ENCODE results near the gene BAG1. TPM values are rescaled to one million over a fixed set of nuclear protein-coding genes. Genes with fewer than 3 reads are reported as not detected.

The BAG1 gene
- total RNA-seq, 1 experiment from 2014 or later = 52.7 TPM

DNA sequence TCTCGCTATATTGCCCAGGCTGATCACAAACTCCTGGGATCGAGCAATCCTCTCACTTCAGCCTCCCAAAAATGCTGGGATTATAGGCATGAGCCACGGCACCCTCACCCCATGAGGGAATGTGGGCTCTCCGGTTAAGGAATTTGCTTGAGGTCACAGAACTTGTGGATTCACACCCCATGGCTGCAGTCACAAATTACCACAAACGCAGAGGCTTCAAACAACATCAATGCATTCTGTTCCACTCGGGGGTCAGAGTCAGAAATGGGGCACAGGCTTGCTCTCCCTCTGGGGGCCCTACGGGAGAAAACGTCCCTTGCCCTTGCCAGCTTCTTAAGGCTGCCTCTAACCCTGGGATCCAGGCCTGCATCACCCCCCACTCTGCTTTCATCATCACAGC is 36.8 kb downstream of the BAG1 start:
- intact Hi-C loops (cut with micrococcal nuclease; ENCODE audit: unreplicated experiment) = loop anchor here (10.0 kb wide), 1 partner anchor 643 kb away; no protein-coding TSS in a partner anchor
- no peak for TF ChIP-seq EZH2 (IDR thresholded peaks at IDR 0.05; ENCODE audit: borderline replicate concordance, low read depth, low read length, poor library complexity, severe bottlenecking)
- TF ChIP-seq, protein P1, sequence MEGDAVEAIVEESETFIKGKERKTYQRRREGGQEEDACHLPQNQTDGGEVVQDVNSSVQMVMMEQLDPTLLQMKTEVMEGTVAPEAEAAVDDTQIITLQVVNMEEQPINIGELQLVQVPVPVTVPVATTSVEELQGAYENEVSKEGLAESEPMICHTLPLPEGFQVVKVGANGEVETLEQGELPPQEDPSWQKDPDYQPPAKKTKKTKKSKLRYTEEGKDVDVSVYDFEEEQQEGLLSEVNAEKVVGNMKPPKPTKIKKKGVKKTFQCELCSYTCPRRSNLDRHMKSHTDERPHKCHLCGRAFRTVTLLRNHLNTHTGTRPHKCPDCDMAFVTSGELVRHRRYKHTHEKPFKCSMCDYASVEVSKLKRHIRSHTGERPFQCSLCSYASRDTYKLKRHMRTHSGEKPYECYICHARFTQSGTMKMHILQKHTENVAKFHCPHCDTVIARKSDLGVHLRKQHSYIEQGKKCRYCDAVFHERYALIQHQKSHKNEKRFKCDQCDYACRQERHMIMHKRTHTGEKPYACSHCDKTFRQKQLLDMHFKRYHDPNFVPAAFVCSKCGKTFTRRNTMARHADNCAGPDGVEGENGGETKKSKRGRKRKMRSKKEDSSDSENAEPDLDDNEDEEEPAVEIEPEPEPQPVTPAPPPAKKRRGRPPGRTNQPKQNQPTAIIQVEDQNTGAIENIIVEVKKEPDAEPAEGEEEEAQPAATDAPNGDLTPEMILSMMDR (conservative IDR thresholded peaks at IDR 0.05; ENCODE audit: low read depth, low read length) = no peak
- DNase-seq (ENCODE audit: low spot score) = no peak
- CTCF ChIA-PET = no interaction called here
- Histone ChIP-seq H3K27me3 (replicated peaks; ENCODE audit: insufficient read depth, low read depth, low read length, poor library complexity) (no peaks in the 10 kb centered on the region), H3K9me3 (ENCODE audit: low read depth, low read length, poor library complexity, severe bottlenecking) (no peaks in the 10 kb centered on the region), H3K27ac (ENCODE audit: low read depth, low read length, poor library complexity, severe bottlenecking) (no peak overlapping the region), H3K36me3 (ENCODE audit: insufficient read depth, low read length, poor library complexity, severe bottlenecking) (no peaks in the 10 kb centered on the region), H3K4me1 (ENCODE audit: insufficient read depth, low read length, poor library complexity, severe bottlenecking) (peaks cover 10% of the 10 kb centered on the region), H3K4me3 (ENCODE audit: low read depth, low read length, poor library complexity, severe bottlenecking) (no peak overlapping the region)
- POLR2A ChIA-PET (ENCODE audit: low non-redundant PET) = no interaction called here
- BruUV-seq (replicated peaks) = no TSS peak

DNA sequence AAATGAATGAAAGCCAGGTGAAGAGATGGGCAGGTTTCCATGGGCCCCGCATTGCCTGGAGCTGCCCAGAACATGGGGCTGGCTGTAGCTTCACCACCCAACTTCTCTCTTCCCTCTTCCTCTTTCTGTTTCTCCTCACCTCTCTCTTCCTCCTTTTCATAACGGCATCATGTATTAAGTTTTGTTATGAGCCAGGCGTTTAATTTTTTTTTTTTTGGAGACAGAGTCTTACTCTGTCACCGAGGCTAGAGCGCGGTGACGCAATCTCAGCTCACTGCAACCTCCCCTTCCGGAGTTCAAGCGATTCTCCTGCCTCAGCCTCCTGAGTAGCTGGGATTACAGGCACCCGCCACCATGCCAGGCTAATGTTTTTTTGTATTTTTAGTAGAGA is 37.5 kb downstream of the BAG1 start:
- H3K4me1 ChIP-seq (ENCODE audit: insufficient read depth, low read length, poor library complexity, severe bottlenecking) = peaks cover 10% of the 10 kb centered on the region
- H3K27me3 ChIP-seq (replicated peaks; ENCODE audit: insufficient read depth, low read depth, low read length, poor library complexity) = no peaks in the 10 kb centered on the region
- no peak for DNase-seq (ENCODE audit: low spot score)
- TF ChIP-seq, protein P1 (conservative IDR thresholded peaks at IDR 0.05; ENCODE audit: low read depth, low read length) = no peak
- no peak for TF ChIP-seq EZH2 (IDR thresholded peaks at IDR 0.05; ENCODE audit: borderline replicate concordance, low read depth, low read length, poor library complexity, severe bottlenecking)
- no TSS peak for BruUV-seq (replicated peaks)
- H3K27ac ChIP-seq (ENCODE audit: low read depth, low read length, poor library complexity, severe bottlenecking) = no peak overlapping the region
- H3K9me3 ChIP-seq (ENCODE audit: low read depth, low read length, poor library complexity, severe bottlenecking) = no peaks in the 10 kb centered on the region
- intact Hi-C loops (cut with micrococcal nuclease; ENCODE audit: unreplicated experiment) = loop anchor here (10.0 kb wide), 1 partner anchor 642 kb away; no protein-coding TSS in a partner anchor
- POLR2A ChIA-PET (ENCODE audit: low non-redundant PET) = no interaction called here
- H3K4me3 ChIP-seq (ENCODE audit: low read depth, low read length, poor library complexity, severe bottlenecking) = no peak overlapping the region
- no peaks in the 10 kb centered on the region for H3K36me3 ChIP-seq (ENCODE audit: insufficient read depth, low read length, poor library complexity, severe bottlenecking)
- CTCF ChIA-PET = interaction anchor here (0.6 to 1.1 kb wide), 2 partner anchors 75 to 145 kb away, joined by 4 to 5 read pairs; no protein-coding TSS in a partner anchor

DNA sequence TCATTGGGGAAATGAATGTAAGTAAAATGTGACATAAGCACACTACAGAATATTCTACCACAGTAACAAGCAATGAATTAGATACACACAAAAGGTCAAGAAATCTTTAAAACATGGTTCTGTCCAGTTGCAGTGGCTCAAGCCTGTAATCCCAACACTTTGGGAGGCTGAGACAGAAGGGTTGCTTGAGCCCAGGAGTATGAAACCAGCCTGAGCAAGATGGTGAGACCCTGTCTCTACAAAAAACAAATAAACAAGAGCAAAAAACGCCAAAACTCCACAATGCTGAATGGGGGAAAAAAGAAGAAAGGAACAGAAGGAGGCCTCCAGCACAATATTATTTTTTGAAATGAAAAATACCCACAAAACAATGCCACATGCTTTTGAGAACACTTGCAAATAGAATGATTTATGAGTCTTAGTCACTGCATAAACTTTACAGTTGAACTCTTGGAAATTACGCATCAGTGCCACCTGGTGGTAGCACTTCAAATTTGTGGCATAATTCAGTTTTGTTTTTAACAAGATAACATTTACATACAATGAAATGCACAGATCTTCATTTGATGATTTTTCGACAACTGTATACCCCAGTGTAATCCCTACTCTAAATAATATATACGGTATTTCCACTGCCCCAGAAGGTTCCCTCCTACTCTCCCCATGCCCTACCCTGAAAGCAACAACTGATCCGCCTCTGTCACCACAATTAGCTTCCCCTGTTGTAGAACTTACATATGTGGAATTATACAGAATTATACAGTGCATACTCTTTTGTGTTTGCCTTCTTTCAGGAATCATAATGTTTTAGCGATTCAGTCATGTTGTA is 39.0 kb downstream of the BAG1 start:
- DNase-seq (ENCODE audit: low spot score) = peak; percentile 82
- Histone ChIP-seq H3K4me1 (ENCODE audit: insufficient read depth, low read length, poor library complexity, severe bottlenecking) (peaks cover 10% of the 10 kb centered on the region), H3K4me3 (ENCODE audit: low read depth, low read length, poor library complexity, severe bottlenecking) (no peak overlapping the region), H3K27me3 (replicated peaks; ENCODE audit: insufficient read depth, low read depth, low read length, poor library complexity) (no peaks in the 10 kb centered on the region), H3K9me3 (ENCODE audit: low read depth, low read length, poor library complexity, severe bottlenecking) (no peaks in the 10 kb centered on the region), H3K36me3 (ENCODE audit: insufficient read depth, low read length, poor library complexity, severe bottlenecking) (no peaks in the 10 kb centered on the region), H3K27ac (ENCODE audit: low read depth, low read length, poor library complexity, severe bottlenecking) (no peak overlapping the region)
- BruUV-seq (replicated peaks) = no TSS peak
- intact Hi-C loops (cut with micrococcal nuclease; ENCODE audit: unreplicated experiment) = loop anchor here (1.0 to 10.0 kb wide), 2 partner anchors 144 to 641 kb away; no protein-coding TSS in a partner anchor
- TF ChIP-seq, protein P1 (conservative IDR thresholded peaks at IDR 0.05; ENCODE audit: low read depth, low read length) = peak; percentile 79
- no peak for TF ChIP-seq EZH2 (IDR thresholded peaks at IDR 0.05; ENCODE audit: borderline replicate concordance, low read depth, low read length, poor library complexity, severe bottlenecking)
- POLR2A ChIA-PET (ENCODE audit: low non-redundant PET) = interaction anchor here (0.6 kb wide), 1 partner anchor 222 kb away, joined by 3 read pairs; no protein-coding TSS in a partner anchor
- CTCF ChIA-PET = interaction anchor here (0.7 to 1.2 kb wide), 4 partner anchors 11 to 143 kb away, joined by 3 to 5 read pairs (median 4); no protein-coding TSS in a partner anchor
